HEK293T (cell line): ENCODE results near the gene COQ8B.
"Not testable (repeated sequence)": the region's sequence is repeated elsewhere in the genome, so short reads cannot be mapped to it uniquely, and the experiment has no call there.

Experiments
- CTCF ChIA-PET: fragments of 350-600 bp; formaldehyde crosslinking; extraction: SDS; loops from one replicate; lab custom pipeline; 2021; ENCODE audit warnings: antibody characterized with exemption, inconsistent platforms; lab: Yijun Ruan, JAX
- POLR2A ChIA-PET: fragments of 350-600 bp; formaldehyde crosslinking; extraction: SDS; loops from one replicate; lab custom pipeline; 2020; ENCODE audit warnings: antibody characterized with exemption, inconsistent platforms; lab: Yijun Ruan, JAX
- DNase-seq: peaks from one replicate; pipeline ENCODE4 v3.0.0; 2012; ENCODE audit warnings: mixed read lengths; ENCODE audit errors: extremely low spot score
- ARNT ChIP-seq: fragments of 450-650 bp; IDR thresholded peaks from 2 replicates; pipeline ENCODE4 v1.6.1; 2017; ENCODE audit warnings: mild to moderate bottlenecking
- BHLHE40 ChIP-seq: fragments of 450-650 bp; IDR thresholded peaks from 2 replicates; pipeline ENCODE4 v1.6.1; 2016; ENCODE audit warnings: mild to moderate bottlenecking, moderate library complexity, borderline replicate concordance
- CTBP1 ChIP-seq: fragments of 450-650 bp; IDR thresholded peaks from 2 replicates; pipeline ENCODE4 v1.6.1; 2016; ENCODE audit warnings: borderline replicate concordance
- ELF4 ChIP-seq: fragments of 450-650 bp; IDR thresholded peaks from 2 replicates; pipeline ENCODE4 v1.6.1; 2017; ENCODE audit warnings: antibody characterized with exemption
- FOXA1 ChIP-seq: fragments of 450-650 bp; IDR thresholded peaks from 2 replicates; pipeline ENCODE4 v1.6.1; 2016; ENCODE audit warnings: mild to moderate bottlenecking
- FOXK2 ChIP-seq: fragments of 450-650 bp; IDR thresholded peaks from 2 replicates; pipeline ENCODE4 v1.6.1; 2016; ENCODE audit warnings: mild to moderate bottlenecking
- FOXM1 ChIP-seq: fragments of 450-650 bp; IDR thresholded peaks from 2 replicates; pipeline ENCODE4 v1.6.1; 2017; ENCODE audit warnings: mild to moderate bottlenecking, borderline replicate concordance
- HDGF ChIP-seq: fragments of 450-650 bp; IDR thresholded peaks from 2 replicates; pipeline ENCODE4 v1.6.1; 2017; ENCODE audit warnings: antibody characterized with exemption, borderline replicate concordance
- L3MBTL2 ChIP-seq: fragments of 450-650 bp; conservative IDR thresholded peaks from 2 replicates; pipeline ENCODE4 v1.6.1; 2016; ENCODE audit warnings: mild to moderate bottlenecking
- LEF1 ChIP-seq: fragments of 450-650 bp; IDR thresholded peaks from 2 replicates; pipeline ENCODE4 v1.6.1; 2017; ENCODE audit warnings: mild to moderate bottlenecking, borderline replicate concordance
- NFRKB ChIP-seq: fragments of 450-650 bp; IDR thresholded peaks from 2 replicates; pipeline ENCODE4 v1.6.1; 2016; ENCODE audit warnings: mild to moderate bottlenecking, moderate library complexity
- SP1 ChIP-seq: fragments of 450-650 bp; IDR thresholded peaks from 2 replicates; pipeline ENCODE4 v1.6.1; 2017
- SUZ12 ChIP-seq: fragments of 450-650 bp; IDR thresholded peaks from 2 replicates; pipeline ENCODE4 v1.6.1; 2016; ENCODE audit warnings: mild to moderate bottlenecking
- TARDBP ChIP-seq: fragments of 450-650 bp; IDR thresholded peaks from 2 replicates; pipeline ENCODE4 v1.6.1; 2016
- ZNF384 ChIP-seq: fragments of 450-650 bp; IDR thresholded peaks from 2 replicates; pipeline ENCODE4 v1.6.1; 2016
- TF ChIP-seq, protein P1 (sequence below): fragments of 450-650 bp; IDR thresholded peaks from 2 replicates; pipeline ENCODE4 v1.6.1; 2016

Gene COQ8B

DNA sequence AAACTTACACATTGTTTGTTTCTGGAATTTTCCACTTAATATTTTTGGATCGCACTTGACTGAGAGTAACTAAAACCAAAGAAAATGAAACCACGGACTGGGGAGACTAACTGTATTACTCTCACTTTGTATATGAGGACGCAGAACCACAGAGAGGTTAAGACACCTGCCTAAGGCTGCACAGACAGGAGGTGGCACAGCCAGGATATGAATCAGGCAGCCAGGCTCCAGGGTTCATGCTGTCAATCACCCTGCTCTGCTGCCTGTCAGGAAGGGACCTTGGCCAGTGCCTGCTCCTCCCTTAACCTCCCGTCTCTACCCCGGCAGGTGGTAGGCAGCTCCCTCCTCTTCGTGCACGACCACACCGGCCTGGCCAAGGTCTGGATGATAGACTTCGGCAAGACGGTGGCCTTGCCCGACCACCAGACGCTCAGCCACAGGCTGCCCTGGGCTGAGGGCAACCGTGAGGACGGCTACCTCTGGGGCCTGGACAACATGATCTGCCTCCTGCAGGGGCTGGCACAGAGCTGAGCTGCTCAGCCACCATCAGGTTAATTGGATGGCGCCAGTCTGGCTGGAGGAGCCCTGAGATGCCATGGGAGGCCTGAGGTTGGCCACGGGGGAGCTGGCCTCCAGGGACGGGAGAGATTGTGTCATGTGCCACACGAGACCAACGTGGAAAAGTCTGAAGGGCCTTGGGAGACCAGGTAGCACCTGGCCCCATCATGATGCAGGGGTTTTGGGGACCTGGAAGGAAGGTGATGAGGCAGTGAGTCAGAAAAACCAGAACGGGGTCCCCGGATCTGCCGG is 22.5 kb upstream of the COQ8B start:
- ChIA-PET CTCF (interaction anchor here (0.7 kb wide), 1 partner anchor 600 kb away, joined by 3 read pairs; no protein-coding TSS in a partner anchor), POLR2A (interaction anchor here (0.6 to 3.3 kb wide), 4 partner anchors 11 to 22 kb away, joined by 4 to 17 read pairs (median 4); partner anchors contain the start of genes ACTMAP, ITPKC and SNRPA)
- TF ChIP-seq LEF1 (no peak), NFRKB (no peak), SP1 (no peak), ARNT (no peak), FOXK2 (no peak), HDGF (no peak), CTBP1 (no peak), L3MBTL2 (no peak), ELF4 (no peak), TARDBP (no peak), FOXA1 (no peak), BHLHE40 (no peak), ZNF384 (no peak)
- TF ChIP-seq, protein P1, sequence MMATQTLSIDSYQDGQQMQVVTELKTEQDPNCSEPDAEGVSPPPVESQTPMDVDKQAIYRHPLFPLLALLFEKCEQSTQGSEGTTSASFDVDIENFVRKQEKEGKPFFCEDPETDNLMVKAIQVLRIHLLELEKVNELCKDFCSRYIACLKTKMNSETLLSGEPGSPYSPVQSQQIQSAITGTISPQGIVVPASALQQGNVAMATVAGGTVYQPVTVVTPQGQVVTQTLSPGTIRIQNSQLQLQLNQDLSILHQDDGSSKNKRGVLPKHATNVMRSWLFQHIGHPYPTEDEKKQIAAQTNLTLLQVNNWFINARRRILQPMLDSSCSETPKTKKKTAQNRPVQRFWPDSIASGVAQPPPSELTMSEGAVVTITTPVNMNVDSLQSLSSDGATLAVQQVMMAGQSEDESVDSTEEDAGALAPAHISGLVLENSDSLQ = no peak
- no peak for DNase-seq

DNA sequence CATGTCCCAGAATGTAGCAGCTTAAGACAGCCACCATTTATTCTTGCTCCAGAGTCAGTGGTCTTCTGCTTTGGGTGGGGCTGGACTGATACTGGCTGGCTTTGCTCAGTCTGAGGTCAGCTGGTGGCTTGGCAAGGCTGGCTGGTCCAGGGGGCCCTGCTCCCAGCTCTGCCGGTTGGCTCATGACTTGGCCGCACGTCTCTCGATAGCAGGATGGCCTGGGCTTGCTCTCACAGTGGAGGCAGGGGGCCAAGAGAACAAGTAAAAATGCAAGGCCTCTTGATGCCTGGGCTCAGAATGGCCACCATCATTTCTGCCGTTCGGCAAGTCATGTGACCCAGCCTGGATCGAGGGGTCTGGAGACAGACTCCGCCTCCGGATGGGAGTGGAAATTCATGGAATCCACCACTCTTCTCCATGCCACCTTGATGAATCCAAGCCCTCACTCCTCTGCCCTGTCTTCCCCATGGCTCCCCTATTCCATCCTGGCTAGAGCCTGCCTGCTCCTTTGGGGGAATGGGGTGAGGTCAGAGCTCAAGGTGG is 20.5 kb upstream of the COQ8B start:
- CTCF ChIA-PET = interaction anchor here (0.6 kb wide), 1 partner anchor 8 kb away, joined by 4 read pairs; no protein-coding TSS in a partner anchor
- POLR2A ChIA-PET = interaction anchor here (1.9 kb wide), 1 partner anchor 13 kb away, joined by 4 read pairs; the partner anchor contains the start of gene ACTMAP

DNA sequence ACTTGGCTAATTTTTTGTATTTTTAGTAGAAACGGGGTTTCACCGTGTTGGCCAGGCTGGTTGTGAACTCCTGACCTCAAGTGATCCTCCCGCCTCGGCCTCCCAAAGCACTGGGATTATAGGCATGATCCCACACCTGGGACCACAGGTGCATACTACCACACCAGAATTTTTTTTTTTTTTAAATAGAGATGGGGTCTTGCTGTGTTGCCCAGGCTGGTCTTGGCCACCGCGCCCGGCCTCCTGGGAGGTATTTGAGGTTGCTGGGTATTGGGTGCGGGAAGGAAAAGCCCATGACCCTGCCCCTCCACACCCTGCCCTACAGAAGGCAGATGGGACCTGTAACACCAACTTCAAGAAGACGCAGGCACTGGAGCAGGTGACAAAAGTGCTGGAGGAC is 20.0 kb upstream of the COQ8B start:
- ChIA-PET POLR2A (no interaction called here), CTCF (interaction anchor here (0.6 kb wide), 1 partner anchor 9 kb away, joined by 4 read pairs; no protein-coding TSS in a partner anchor)
- TF ChIP-seq, protein P1 = no peak
- TF ChIP-seq LEF1 = no peak
- no peak for TF ChIP-seq SUZ12
- no peak for TF ChIP-seq FOXA1
- TF ChIP-seq L3MBTL2 = no peak
- no peak for TF ChIP-seq NFRKB
- TF ChIP-seq FOXK2 = no peak
- TF ChIP-seq CTBP1 = no peak
- no peak for TF ChIP-seq ARNT
- no peak for TF ChIP-seq HDGF
- TF ChIP-seq TARDBP = no peak
- no peak for DNase-seq

More for the DNA sequence above, 20.5 kb upstream of the COQ8B start:
- DNase-seq = no peak
- no peak for TF ChIP-seq FOXA1
- no peak for TF ChIP-seq LEF1
- TF ChIP-seq BHLHE40 = no peak
- TF ChIP-seq, protein P1 = no peak
- no peak for TF ChIP-seq L3MBTL2
- no peak for TF ChIP-seq ZNF384
- no peak for TF ChIP-seq SP1

DNA sequence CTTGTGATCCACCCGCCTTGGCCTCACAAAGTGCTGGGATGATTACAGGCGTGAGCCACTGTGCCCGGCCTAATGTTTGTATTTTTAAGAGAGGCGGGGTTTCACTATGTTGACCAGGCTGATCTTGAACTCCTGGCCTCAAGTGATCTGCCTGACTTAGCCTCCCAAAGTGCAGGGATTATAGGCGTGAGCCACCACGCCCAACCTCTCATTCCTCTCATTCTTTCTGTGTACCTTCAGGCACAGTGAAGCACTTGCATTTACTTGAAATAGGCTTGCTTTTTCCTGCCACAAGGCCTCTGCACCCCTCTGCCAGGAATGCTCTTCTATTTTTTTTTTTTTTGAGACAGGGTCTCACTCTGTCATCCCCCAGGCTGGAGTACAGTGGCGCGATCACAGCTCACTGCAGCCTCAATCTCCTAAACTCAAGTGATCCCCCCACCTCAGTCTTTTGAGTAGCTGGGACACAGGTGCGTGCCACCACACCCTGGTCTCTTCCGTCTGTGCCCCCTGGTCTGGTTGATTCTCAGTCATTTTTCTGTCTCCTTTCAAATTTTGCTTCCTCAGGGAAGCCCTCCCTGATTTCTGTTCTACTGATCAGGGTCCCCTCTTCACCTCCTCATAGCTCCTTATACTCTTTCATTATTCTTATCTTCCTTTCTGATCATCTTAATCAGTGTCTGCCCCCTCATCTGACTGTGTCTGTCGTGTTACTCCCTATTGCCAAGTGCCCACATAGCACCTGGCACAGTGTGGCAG is 18.5 kb upstream of the COQ8B start:
- ChIA-PET POLR2A (interaction anchor here (2.1 kb wide), 1 partner anchor 15 kb away, joined by 7 read pairs; the partner anchor contains the start of gene ACTMAP), CTCF (no interaction called here)
- no peak for DNase-seq

DNA sequence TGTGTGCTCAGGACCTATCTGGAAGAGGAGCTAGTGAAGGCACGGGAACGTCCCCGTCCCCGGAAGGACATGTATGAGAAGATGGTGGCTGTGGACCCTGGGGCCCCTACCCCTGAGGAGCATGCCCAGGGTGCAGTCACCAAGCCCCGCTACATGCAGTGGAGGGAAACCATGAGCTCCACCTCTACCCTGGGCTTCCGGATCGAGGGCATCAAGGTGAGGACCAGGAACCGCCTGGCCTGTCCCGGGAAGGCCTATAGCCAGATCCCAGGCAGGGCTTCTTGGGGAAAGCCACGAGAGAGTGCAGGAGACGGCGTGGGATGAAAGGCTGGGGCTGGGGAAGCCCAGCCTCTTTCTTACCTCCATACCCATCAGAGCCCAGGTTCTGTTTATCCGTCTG is 16.5 kb upstream of the COQ8B start:
- TF ChIP-seq HDGF (no peak), FOXM1 (no peak)
- POLR2A ChIA-PET = interaction anchor here (0.7 to 2.1 kb wide), 2 partner anchors 16 to 17 kb away, joined by 3 to 6 read pairs; partner anchors contain the start of genes ACTMAP, COQ8B and ITPKC
- DNase-seq = no peak
- CTCF ChIA-PET = no interaction called here

More for the DNA sequence above, 18.5 kb upstream of the COQ8B start:
- no peak for TF ChIP-seq HDGF
- TF ChIP-seq FOXM1 = no peak
- no peak for TF ChIP-seq SUZ12

DNA sequence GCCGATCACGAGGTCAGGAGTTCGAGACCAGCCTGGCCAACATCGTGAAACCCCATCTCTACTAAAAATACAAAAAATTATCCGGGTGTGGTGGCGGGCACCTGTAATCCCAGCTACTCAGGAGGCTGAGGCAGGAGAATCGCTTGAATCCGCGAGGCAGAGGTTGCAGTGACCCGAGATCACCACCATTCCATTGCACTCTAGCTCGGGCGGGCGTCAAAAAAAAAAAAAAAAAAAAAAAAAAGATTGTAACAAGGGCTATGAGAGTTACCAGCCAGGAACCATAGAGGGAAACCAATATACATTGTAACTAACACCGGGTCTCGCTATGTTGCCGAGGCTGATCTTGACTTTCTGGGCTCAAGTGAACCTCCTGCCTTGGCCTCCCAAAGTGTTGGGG is 15.6 kb upstream of the COQ8B start:
- POLR2A ChIA-PET = interaction anchor here (2.1 kb wide), 1 partner anchor 18 kb away, joined by 6 read pairs; the partner anchor contains the start of gene ACTMAP
- CTCF ChIA-PET, DNase-seq: not testable (repeated sequence)

DNA sequence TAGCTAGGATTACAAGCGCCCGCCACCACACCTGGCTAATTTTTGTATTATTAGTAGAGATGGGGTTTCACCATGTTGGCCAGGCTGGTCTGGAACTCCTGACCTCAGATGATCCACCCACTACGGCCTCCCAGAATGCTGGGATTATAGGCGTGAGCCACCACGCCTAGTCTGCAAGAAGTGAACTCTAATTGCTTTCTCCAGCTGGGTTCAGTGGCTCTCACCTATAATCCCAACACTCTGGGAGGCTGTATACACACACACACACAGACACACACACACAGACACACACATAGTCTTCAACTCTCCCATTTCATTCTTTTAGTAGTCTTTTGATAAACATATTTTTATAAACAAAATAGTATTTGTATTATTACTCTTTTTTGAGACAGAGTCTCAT is 13.4 kb upstream of the COQ8B start:
- POLR2A ChIA-PET, CTCF ChIA-PET, DNase-seq: not testable (repeated sequence)
